Gastrocnemius medialis (tissue), 4 donors: ENCODE data around the gene LAMTOR1. TPM values are rescaled to one million over a fixed set of nuclear protein-coding genes. Genes with fewer than 3 reads are reported as not detected.

ENCODE experiments used
- ATAC-seq, 2 donors: fragments of 150-250 bp; one replicate each; pipeline ENCODE4 v1.9.1; 2016
- DNase-seq, 2 donors: peaks; one replicate each; pipeline ENCODE4 v3.0.0-alpha.2; 2019
- H3K27ac ChIP-seq, 4 donors: fragments of 200-600 bp; sonication (generic); 1 replicate in 1 of 4; 2 replicates in 3 of 4; pipeline ENCODE4 v1.5.1; 2016 to 2018; ENCODE audit warnings: mild to moderate bottlenecking in 2 of 4, moderate library complexity in 1 of 4
- H3K27me3 ChIP-seq, 3 donors: fragments of 200-600 bp; sonication (generic) in 2 of 3; 1 replicate in 1 of 3; 2 replicates in 2 of 3; pipeline versions ENCODE4 v1.5.1 to v1.6.0; 2016 to 2019; ENCODE audit warnings: mild to moderate bottlenecking in 1 of 3, moderate library complexity in 1 of 3
- H3K36me3 ChIP-seq, 2 donors: fragments of 200-600 bp; sonication (generic) in 1 of 2; one replicate each; pipeline ENCODE4 v1.5.1; 2017 to 2018
- H3K4me1 ChIP-seq, 2 donors: fragments of 200-600 bp; sonication (generic) in 1 of 2; one replicate each; pipeline ENCODE4 v1.5.1; 2016 to 2017; ENCODE audit warnings: mild to moderate bottlenecking in 2 of 2
- H3K4me3 ChIP-seq, 4 donors: fragments of 200-600 bp; sonication (generic) in 3 of 4; 1 replicate in 1 of 4; 2 replicates in 3 of 4; pipeline ENCODE4 v1.5.1; 2016 to 2019; ENCODE audit warnings: mild to moderate bottlenecking in 2 of 4
- H3K9me3 ChIP-seq, 3 donors: fragments of 200-600 bp; sonication (generic) in 2 of 3; 1 replicate in 1 of 3; 2 replicates in 2 of 3; pipeline ENCODE4 v1.5.1; 2016 to 2019
- CTCF ChIP-seq, 5 experiments: fragments of 450-650 bp in 3 of 5; fragments of 200-600 bp in 2 of 5; sonication (generic) in 2 of 5; IDR thresholded peaks in 4 of 5; conservative IDR thresholded peaks in 1 of 5; 1 replicate in 4 of 5; 2 replicates in 1 of 5; pipeline ENCODE4 v1.5.1; 2016 to 2019; ENCODE audit warnings: antibody characterized with exemption in 5 of 5, mild to moderate bottlenecking in 3 of 5, moderate library complexity in 3 of 5
- POLR2A ChIP-seq, 2 donors: fragments of 450-650 bp; IDR thresholded peaks; one replicate each; pipeline ENCODE4 v1.6.1; 2017; ENCODE audit warnings: antibody characterized with exemption in 2 of 2, mild to moderate bottlenecking in 2 of 2, moderate library complexity in 2 of 2
- in situ Hi-C, 4 donors: fragments of 200-750 bp; cut with MboI; loops; one replicate each; pipeline versions ENCODE4 v1.15.0 to v1.8.0; 2017; ENCODE audit warnings: low sequenced_read_pairs in 4 of 4
- intact Hi-C: fragments of 100-400 bp; cut with DNase I; formaldehyde crosslinking; loops from one replicate; pipeline ENCODE4 v1.15.1; 2023; ENCODE audit warnings: low total_unique reads
- total RNA-seq, 4 donors: library from RNA; depleted of rRNA; stranded (reverse); fragments of >200 nt; gene quantifications; one replicate each; pipeline versions ENCODE4 v1.1.0 to v1.2.3, GENCODE V29; 2016

Gene LAMTOR1
- total RNA-seq, 4 donors from 2014 or later, result 75.0 to 146 (median 104) TPM

GRCh38 chr11:72078477-72078876 lies 24.6 kb downstream of the LAMTOR1 start:
- intact Hi-C loops (no loop called here), in situ Hi-C loops (loop anchor here in 3 of 4 donors (5.0 kb wide), 2 partner anchors 36 to 41 kb away; no protein-coding TSS in a partner anchor)
- Histone ChIP-seq H3K9me3 (no peaks in the 10 kb centered on the region), H3K27ac (peak overlapping the region; percentile 87 to 98 (median 94)), H3K36me3 (no peaks in the 10 kb centered on the region), H3K4me1 (peaks cover 14 to 19% of the 10 kb centered on the region in 2 donors), H3K4me3 (no peak overlapping the region), H3K27me3 (no peaks in the 10 kb centered on the region)
- no peak for DNase-seq
- ATAC-seq, result no peak
- no peak for TF ChIP-seq CTCF (IDR thresholded peaks at IDR 0.05 in 4 of 5, conservative IDR thresholded peaks at IDR 0.05 in 1 of 5)
- no peak for TF ChIP-seq POLR2A (IDR thresholded peaks at IDR 0.05)

GRCh38 chr11:72075756-72076155 lies 27.3 kb downstream of the LAMTOR1 start:
- no peak for ATAC-seq
- no peak for DNase-seq
- no peak for TF ChIP-seq CTCF (IDR thresholded peaks at IDR 0.05 in 4 of 5, conservative IDR thresholded peaks at IDR 0.05 in 1 of 5)
- no peak for TF ChIP-seq POLR2A (IDR thresholded peaks at IDR 0.05)
- peaks cover 13 to 22% of the 10 kb centered on the region in 2 donors for H3K4me1 ChIP-seq
- no peaks in the 10 kb centered on the region for H3K36me3 ChIP-seq
- H3K9me3 ChIP-seq, result no peaks in the 10 kb centered on the region
- no peak overlapping the region for H3K27ac ChIP-seq
- intact Hi-C loops (no loop called here), in situ Hi-C loops (loop anchor here in 3 of 4 donors (5.0 kb wide), 2 partner anchors 33 to 38 kb away; no protein-coding TSS in a partner anchor)
- H3K27me3 ChIP-seq, result no peaks in the 10 kb centered on the region
- no peak overlapping the region for H3K4me3 ChIP-seq

GRCh38 chr11:72075109-72075508 lies 28.0 kb downstream of the LAMTOR1 start:
- ATAC-seq, result no peak
- Histone ChIP-seq H3K36me3 (no peaks in the 10 kb centered on the region), H3K27me3 (no peaks in the 10 kb centered on the region), H3K4me1 (peaks cover 20 to 27% of the 10 kb centered on the region in 2 donors), H3K27ac (no peak overlapping the region), H3K9me3 (no peaks in the 10 kb centered on the region), H3K4me3 (no peak overlapping the region)
- TF ChIP-seq POLR2A (IDR thresholded peaks at IDR 0.05) (no peak), CTCF (IDR thresholded peaks at IDR 0.05 in 4 of 5, conservative IDR thresholded peaks at IDR 0.05 in 1 of 5) (no peak)
- intact Hi-C loops (no loop called here), in situ Hi-C loops (loop anchor here in 3 of 4 donors (5.0 kb wide), 2 partner anchors 33 to 38 kb away; no protein-coding TSS in a partner anchor)
- DNase-seq, result no peak

DNA sequence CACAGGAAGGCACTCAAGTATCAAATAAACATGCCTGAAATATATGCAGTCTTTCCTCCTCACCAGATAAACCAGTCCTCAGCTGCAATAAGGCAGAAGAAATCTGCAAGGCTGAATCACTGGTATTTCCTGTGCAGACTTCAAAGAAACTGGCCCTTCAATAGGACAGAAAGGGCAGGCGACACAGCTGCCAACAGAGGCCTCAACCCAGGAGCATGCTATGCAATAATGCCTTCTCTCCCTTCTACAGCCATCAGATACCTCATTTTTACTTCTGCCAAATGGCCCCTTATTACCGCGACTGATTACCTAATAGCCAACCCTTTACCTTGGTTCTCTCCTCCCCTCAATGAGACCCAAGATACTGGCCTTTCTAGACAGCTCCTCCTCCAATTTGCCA lies 30.7 kb downstream of the LAMTOR1 start:
- DNase-seq, result no peak
- Histone ChIP-seq H3K27me3 (no peaks in the 10 kb centered on the region), H3K36me3 (no peaks in the 10 kb centered on the region), H3K4me3 (no peak overlapping the region), H3K4me1 (peaks cover 31 to 42% of the 10 kb centered on the region in 2 donors), H3K9me3 (no peaks in the 10 kb centered on the region), H3K27ac (no peak overlapping the region)
- no peak for TF ChIP-seq CTCF (IDR thresholded peaks at IDR 0.05 in 4 of 5, conservative IDR thresholded peaks at IDR 0.05 in 1 of 5)
- no peak for TF ChIP-seq POLR2A (IDR thresholded peaks at IDR 0.05)
- intact Hi-C loops (no loop called here), in situ Hi-C loops (no loop called here)
- no peak for ATAC-seq

- no peak for ATAC-seq
- in situ Hi-C loops (no loop called here), intact Hi-C loops (no loop called here)
- Histone ChIP-seq H3K36me3 (no peaks in the 10 kb centered on the region), H3K4me3 (no peak overlapping the region), H3K27me3 (no peaks in the 10 kb centered on the region), H3K27ac (peak overlapping the region; percentile 66 to 81 (median 74)), H3K4me1 (peaks cover 31 to 52% of the 10 kb centered on the region in 2 donors), H3K9me3 (no peaks in the 10 kb centered on the region)
- TF ChIP-seq CTCF (IDR thresholded peaks at IDR 0.05 in 4 of 5, conservative IDR thresholded peaks at IDR 0.05 in 1 of 5) (no peak), POLR2A (IDR thresholded peaks at IDR 0.05) (no peak)
- no peak for DNase-seq
Observed at GRCh38 chr11:72070491-72070890, 32.6 kb downstream of the LAMTOR1 start.
